Measurements from ENCODE around the gene TUBB4A.

DNA sequence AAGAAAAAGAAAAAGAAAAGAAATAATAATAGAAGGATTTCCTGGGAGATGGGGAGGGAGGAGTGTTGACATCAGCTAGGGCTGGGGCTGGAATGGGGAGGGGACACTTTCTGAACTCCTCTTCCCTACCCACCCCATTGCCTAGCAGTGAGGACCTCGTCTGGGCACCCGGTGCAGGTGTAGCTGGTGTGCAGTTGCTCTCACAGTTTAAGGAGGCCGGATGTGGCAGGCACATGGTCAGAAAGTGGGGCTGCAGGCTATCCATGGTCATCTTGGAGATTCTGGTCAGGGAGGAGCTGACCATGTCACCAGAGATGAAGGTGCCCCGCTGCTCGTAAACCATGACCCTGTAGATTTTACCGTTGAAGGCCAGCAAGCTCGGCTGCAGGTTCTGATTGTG is 8.5 kb upstream of the TUBB4A start:
- TF ChIP-seq EZH2phosphoT487 (IDR thresholded peaks at IDR 0.05; ENCODE audit: insufficient read depth, low read depth) (no peak), EZH2 (IDR thresholded peaks at IDR 0.05; ENCODE audit: insufficient read depth, poor library complexity, severe bottlenecking) (no peak)

Data from GM23248 (cell line).